HS-27A (cell line): ENCODE measurements around the gene LBP.
"Not testable (repeated sequence)": the region's sequence is repeated elsewhere in the genome, so short reads cannot be mapped to it uniquely, and the experiment has no call there.

Source experiments
- DNase-seq: peaks from one replicate; pipeline ENCODE4 v3.0.0-alpha.2; 2012; ENCODE audit warnings: low read depth, missing footprints

LBP gene, protein sequence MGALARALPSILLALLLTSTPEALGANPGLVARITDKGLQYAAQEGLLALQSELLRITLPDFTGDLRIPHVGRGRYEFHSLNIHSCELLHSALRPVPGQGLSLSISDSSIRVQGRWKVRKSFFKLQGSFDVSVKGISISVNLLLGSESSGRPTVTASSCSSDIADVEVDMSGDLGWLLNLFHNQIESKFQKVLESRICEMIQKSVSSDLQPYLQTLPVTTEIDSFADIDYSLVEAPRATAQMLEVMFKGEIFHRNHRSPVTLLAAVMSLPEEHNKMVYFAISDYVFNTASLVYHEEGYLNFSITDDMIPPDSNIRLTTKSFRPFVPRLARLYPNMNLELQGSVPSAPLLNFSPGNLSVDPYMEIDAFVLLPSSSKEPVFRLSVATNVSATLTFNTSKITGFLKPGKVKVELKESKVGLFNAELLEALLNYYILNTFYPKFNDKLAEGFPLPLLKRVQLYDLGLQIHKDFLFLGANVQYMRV

DNA sequence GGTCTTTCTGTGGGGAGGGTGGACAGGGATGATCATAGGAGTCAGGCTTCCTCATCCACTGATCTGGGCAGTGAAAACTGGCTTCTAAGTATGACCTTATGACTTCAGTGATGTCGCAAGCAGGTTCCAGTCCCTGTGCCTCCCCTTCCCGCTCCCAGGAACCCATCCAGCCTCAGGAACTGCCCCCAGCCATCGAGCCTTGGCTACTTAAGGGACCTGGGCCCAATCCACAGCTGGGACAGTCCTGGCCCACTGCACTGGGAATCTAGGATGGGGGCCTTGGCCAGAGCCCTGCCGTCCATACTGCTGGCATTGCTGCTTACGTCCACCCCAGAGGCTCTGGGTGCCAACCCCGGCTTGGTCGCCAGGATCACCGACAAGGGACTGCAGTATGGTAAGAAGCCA lies at the start of gene LBP:
Gene LBP (plus strand): TSS at position 236 of the 405 bp plus-strand sequence. CDS start 35 bp downstream, at position 271.
- DNase-seq: no peak

DNA sequence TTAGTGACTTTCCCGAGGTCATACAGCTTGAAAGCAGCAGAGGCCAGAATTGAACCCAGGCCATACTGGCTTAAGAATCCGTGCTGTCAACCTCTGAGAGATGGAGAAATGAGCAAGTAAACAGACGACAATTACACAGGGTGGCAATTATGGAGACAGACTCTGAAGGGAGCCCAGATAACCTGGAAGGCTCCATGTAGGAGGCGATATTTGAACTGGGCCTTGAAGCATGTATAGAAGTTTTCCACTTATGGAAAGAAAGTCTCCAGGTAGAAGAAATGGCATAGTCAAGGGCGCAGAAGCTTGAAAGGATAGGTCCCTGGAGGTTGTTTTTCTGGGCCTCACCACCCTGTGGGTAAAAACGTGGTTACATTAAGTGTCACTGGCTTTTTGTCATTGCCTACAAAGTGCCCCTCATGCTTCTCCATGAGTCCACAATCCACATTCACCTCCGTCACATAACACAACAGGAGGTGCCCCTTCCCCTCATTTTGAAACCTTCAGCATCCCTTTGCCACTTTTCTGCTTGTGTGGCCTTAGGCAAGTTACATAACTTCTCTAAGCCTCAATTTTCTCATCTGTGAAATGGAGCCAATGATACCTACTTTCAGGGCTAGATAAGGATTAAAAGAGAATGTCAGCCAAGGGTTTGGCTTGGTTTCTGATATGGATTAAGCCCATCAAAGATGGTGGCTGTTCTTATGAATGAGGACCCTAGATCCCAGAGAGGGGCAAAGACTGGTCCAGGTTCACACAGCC lies 48.2 kb upstream of the LBP start:
- no peak for DNase-seq

DNA sequence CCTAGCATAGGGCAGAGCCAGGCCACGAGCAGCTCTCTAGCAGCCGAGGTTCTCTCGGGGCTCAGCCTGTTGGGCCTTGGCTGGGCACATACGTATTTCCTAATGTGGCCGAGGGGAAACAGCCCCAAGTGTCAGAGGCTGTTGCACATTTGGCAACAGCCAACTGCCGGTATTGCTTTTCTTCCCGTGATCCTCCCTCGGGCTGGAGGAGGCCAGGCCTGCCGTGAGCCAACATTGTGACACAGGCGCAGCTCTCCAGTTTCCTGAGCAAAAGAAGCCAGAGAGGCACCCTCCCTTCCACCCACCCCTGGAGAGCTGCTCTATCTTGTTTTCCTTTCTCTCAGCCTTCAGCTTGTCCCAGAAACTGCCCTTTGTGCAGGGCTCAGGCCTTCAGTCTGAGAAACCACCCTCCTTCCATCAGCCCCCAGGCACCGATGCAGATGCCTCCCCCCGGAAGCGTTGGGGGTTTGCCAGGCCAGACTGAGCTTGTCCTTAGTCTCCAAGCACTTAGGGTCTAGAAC lies 47.5 kb upstream of the LBP start:
- DNase-seq: no peak

DNA sequence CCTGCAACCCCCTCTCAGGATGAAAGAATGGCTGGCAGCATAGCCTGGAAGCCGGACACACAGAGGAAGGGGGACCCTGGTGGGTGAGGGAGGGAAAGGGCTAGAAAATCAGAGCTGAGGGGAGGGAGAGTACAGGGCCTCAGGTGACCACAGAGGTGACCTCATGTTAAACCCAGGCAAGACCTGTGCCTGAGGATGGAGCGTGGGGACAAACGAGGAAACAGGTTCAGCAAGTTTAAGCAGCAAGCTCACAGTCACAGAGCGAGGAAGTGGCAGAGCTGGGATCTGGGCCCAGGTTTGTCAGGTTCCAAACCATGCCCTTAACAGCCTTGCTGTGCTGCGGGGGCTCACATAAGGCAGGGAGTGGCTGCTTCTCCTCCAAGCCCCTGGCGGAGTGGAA lies 46.3 kb upstream of the LBP start:
- no peak for DNase-seq

DNA sequence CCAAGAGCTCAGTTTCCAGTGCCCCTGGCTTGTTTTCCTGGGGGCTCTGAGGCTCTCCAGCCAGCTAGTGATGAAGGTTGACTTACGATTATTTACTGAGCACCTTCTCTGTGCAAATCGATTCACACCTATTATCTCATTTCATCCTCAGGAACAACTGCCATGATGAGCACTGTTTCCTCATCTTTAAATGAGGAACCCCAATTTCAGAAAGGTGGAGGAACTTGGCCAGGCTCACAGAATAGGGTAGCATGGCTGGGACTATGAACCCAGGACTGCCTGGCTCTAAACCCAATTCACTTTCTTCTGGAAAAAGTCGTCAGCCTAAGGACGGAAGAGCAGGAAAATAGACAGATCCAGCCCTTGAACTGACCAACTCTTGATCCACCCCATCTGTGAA lies 45.8 kb upstream of the LBP start:
- no peak for DNase-seq

DNA sequence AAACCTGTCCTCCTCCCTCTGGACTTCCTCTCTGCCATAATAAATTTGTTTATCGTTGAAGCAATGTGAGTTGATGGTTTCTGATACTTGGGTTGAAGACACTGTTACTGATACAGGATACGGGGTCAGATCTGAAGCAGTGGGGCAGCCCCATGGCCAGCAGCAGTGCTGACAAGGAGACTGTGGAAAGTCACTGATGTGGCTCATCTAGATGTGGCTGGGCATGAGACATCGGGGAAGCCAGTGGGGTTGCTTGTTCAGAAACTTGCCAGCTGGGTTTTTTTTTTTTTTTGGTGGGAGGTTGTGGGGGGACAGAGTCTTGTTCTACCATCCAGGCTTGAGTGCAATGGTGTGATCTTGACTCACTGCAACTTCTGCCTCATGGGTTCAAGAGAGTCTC lies 45.0 kb upstream of the LBP start:
- no peak for DNase-seq

DNA sequence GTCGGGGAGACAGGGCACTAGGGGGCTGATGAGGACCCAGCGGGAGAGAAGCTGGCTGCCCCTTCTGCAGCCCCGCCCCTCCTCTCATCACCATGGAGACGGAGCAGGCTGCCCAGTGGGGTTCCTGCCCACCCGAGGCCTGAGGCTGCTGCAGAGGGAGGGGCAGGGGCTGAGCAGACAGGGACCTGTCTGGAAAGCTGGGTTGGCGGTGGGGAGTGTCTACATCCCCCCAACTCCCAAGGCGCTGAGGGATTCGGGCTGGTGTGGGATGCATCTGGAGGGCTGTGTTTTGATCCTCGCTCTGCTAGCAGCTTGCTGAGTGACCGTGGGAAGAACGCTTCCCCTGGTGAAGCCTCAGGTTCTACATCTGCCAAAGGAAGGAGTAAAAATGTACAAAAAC lies 43.5 kb upstream of the LBP start:
- DNase-seq: no peak

DNA sequence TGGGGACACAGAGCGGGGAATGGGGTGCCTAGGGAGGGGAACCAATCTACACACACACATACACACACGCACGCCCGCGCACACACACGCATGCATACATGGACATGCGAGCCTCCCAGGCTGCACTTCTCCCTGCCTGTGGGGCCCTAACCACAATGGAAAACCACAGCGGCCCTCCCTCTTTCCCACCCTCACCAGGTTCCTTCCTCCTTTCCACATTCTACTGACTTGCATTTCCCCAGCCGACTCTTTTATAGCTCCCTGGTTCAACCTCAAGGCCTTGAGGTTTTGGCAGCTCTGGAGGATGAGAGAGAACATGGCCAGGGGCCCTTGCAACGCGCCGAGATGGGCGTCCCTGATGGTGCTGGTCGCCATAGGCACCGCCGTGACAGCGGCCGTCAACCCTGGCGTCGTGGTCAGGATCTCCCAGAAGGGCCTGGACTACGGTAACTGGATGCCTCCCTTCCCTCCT lies 42.3 kb upstream of the LBP start, which contains the start of gene BPI:
Gene BPI (plus strand): TSS at position 249 of the 472 bp plus-strand sequence. CDS start 68 bp downstream, at position 317.
- no peak for DNase-seq

DNA sequence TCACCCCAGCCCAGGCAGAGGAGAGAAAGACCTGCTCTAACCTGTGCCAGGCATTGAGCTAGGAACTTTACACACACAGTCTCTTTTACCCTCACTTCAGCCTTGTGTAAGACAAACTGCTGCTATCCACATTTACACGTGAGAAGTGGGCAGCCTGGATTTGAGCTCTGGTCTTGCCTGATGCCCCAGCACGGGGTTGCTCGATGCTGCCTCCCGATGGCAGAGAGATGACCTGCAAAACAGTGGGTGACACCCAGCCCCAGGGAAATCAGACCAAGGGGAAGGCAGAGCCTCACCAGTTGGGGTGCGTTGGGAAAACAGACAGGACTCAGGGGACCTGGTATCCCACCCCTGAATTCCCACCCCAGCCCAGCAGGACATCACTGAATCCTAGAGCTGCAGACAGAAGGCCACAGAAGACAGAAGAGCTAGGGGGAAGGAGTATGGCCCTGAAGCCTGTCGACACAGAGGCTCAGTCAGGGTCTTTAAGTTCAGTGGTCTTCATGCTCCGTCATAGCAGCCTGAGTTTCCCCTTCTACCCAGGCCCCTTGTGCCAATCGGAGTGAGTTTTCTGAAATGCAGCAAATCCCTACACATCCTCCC lies 41.3 kb upstream of the LBP start:
- no peak for DNase-seq

DNA sequence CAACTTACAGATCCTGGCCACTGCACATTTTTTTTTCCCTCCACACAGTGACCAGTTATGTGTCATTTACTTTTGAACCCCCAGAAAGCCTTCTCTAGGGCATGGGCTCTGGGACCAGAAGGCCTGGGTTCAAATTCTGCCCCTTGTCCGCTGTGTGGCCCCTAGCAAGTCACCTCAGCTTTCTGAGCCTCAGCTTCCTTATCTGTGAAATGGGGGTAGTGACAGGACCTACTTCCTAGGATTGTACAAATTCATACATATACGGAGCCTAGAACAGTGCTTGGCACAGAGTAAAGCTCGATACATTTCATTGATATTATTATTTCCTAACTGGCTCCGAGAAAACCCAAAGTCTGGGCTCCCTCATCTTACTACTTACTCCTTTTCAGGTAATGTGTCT lies 40.7 kb upstream of the LBP start:
- no peak for DNase-seq

DNA sequence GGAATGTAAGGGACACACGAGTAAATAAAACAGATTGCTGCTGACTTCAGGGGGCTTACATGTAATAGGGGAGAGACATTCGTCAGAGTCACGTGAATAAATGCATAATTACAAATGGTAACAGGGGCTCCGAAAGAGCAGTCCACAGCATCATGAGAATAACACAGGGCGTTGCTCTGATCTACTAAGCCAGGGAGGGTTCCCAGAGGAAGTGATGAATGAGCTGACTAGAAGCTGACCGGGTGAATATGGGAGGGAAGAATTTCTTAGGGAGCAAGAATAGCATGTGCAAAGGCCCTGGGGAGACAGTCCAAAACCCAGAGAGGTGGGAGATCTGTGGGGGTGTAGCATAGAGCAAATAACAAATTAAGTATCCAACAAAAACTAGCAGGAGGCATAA lies 39.9 kb upstream of the LBP start:
- no peak for DNase-seq

DNA sequence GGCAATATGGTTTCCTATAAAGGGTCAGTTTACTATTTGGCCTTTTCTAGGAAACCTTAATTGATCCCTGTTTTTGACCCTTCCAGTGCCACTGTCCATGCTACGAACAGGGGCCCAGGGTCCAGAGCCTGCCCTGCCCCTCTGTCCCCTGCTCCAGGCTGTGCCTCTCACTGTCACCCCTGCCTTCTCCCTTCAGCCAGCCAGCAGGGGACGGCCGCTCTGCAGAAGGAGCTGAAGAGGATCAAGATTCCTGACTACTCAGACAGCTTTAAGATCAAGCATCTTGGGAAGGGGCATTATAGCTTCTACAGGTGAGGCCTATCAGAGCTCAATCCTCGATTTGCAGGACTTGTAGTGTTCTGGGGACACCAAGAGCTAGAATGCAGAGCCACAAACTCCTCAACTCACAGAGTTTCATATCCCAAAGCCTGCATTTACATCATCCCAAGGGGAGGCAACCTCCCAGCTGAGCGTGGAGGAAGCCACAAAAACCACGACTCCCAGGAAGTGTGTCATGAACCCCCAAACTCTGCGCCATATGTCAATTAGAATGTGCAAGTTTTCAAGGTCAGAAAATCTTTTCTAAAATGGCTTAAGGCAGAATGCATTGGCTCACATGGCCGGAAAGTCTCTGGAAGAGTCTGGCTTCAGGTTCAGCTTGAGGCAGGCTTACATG lies 38.8 kb upstream of the LBP start:
- DNase-seq: peak; percentile 17

DNA sequence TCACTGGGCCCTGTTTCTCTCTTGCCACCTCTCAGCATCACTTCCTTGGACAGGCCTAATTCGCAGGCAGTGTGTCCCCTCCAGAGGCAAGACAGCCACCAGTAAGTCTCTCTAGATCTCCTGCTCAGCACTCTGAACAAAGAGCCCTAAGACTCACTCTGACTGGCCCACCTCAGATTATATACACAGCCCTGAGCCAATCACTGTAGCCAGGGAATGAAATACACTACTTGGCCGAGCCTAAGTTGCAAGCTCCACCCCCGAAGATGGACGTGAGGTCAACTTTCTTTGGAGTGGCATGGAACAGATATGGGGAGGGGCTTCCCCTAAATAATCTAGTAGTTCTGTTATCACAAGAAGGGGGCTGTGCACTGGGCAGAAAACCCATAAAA lies 38.2 kb upstream of the LBP start:
- no peak for DNase-seq

DNA sequence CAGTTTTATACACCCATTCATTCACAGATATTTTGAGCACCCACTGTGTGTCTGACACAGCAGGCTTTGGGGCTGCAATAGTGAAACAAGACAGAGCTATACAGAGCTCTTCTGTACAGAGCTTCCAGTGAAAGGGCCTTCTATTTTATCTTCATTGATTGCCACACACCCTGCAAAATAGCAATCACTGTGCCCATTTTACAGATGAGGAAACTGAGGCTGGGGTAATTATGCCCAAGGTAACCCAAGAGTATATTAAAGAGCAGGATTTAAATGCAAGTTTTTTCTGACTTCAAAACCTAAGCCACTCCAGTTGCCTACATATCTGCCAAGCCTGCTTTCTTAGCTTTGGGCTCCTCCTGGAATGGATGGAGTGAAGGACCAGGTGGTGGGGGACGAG lies 37.8 kb upstream of the LBP start:
- no peak for DNase-seq

DNA sequence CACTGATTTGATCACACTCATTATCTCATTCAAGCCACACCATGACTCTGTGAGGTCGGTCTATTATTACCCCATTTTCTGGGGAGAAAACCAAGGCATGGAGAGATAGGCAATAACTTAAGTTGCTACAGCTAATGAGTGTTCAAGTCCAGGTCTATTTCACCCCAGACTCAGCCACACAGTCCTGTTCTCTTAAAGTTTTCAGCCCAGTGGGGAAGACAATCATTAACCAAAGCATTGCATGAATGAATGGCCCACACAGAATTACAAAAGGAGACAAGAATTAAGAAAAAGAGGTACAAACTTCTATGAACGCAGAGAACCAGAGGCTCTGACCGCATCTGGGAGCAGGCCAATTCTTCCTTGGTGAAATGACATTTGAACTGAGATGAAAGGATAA lies 35.2 kb upstream of the LBP start:
- no peak for DNase-seq

DNA sequence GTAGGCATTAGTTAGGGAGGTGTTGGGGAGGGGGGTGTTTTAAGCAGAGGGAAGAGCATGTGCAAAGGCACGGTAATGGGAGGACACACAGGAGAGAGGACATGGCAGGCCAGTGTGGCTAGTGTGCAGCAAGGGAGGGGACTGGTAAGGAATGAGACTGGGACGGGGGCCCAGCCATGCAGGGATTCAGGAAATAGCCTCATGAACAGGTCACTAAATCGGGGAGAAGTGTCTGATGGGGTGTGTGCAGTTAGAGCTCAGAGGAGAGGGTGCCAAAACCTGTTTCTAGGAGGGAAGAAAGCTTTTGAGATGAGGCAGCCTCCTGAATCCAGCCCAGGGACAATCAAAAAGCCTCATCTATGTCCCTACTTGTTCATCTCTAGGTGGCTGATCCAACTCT lies 34.8 kb upstream of the LBP start:
- DNase-seq: no peak

DNA sequence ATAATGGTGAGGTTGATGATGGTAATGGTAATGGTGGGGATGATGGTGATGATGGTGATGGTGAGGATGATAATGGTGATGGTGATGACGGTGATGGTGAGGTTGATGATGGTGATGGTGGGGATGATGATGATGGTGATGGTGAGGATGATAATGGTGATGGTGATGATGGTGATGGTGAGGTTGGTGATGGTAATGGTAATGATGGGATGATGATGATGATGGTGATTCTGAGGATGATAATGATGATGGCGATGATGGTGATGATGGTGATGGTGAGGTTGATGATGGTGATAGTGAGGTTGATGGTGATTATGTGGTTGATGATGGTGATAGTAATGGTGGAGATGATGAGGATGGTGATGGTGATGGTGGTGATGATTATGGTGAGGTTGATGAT lies 32.6 kb upstream of the LBP start:
- DNase-seq: no peak

DNA sequence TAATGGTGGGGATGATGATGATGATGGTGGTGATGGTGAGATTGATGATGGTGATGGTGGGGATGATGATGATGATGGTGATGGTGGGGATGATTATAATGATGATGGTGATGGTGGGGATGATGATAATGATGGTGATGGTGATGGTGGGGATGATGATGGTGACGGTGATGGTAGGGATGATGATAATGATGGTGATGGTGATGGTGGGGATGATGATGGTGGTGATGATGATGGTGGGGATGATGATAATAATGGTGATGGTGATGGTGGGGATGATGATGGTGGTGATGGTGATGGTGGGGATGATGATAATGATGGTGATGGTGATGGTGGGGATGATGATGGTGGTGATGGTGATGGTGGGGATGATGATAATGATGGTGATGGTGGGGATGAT lies 31.9 kb upstream of the LBP start:
- DNase-seq: not testable (repeated sequence)

DNA sequence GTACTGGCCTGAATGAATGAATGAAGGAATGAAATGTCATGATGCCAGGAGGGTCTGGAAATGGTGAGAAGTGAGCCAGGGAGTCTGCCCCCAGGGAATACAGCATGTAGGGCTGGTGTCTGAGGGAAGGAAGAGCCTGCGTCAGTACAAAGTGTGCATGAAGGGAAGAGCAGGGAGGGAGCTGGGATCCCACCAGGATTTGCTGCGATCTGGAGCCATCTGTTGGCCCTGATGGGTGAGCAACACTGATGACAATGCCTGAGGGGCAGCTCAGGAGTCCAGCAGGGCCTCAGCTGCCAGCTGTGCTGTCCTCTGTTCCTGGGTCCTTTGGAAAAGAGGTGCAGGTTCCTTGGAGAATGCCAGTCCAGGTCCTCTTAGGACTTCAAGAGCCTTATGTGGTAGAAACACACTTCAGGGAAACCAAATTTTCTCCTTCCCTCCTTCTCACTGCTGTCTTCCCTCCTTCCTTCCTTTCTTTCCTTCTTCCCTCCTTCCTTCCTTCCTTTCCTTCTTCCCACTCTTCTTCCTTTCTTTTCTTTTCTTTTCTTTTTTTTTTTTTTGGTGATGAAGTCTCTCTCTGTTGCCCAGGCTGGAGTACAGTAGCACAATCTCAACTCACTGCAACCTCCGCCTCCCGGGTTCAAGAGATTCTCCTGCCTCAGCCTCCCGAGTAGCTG lies 30.9 kb upstream of the LBP start:
- no peak for DNase-seq

DNA sequence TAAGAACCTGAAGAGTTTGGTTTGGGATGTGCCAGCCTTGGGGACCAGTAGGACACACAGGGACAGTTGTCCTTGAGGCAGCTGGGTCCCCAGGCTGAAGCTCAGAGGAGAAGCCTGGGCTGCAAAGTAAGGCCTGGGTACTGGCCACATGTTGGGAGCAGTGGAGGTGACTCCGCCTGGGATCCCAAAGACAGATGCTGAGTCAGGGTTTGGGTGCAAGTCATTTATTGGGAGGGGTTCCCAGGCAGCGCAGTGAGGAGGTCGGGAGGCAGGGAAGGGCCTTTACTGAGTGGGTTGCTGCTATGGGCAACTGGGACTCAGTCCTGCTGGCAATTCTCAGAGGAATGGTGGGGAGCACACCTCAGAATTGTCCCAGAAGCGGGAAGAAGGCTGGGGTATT lies 29.9 kb upstream of the LBP start:
- DNase-seq: no peak

DNA sequence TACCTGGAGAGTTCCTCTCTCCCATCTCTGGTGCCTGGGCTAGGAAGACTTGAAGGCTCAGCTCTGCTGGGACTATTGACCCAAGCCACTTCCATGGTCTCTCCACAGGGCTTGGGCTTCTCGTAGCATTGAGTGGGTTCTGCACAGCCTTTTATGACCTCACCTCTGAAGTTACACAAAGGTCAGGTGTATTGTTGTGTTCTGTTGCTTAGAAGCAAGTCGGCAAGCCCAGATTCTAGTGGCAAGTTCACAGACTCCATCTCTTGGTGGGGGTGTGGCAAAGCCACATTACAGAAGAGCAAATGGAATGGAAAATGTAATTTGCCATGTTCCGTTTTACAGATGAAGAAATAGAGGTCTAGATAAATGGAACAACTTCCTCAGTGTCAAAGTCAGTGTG lies 28.9 kb upstream of the LBP start:
- DNase-seq: no peak
